Medulla oblongata (tissue), 1 donor: Measurements from ENCODE around the gene ZNFX1.

Experiments used
- DNase-seq: peaks from one replicate; pipeline ENCODE4 v3.0.0-alpha.2; 2015; ENCODE audit errors: extremely low spot score

ZNFX1 gene

GRCh38 chr20:49278818-49279676, 1.2 kb upstream of the ZNFX1 start:
- peak; percentile 30 for DNase-seq

GRCh38 chr20:49277786-49278035, 146 bp downstream of the ZNFX1 start:
- no peak for DNase-seq

GRCh38 chr20:49276961-49277785, 684 bp downstream of the ZNFX1 start:
- DNase-seq = peak; percentile 23

- peak; percentile 60 for DNase-seq
Measured at GRCh38 chr20:49276161-49276960, 1.5 kb downstream of the ZNFX1 start.

GRCh38 chr20:49275636-49276035, 2.2 kb downstream of the ZNFX1 start:
- no peak for DNase-seq

GRCh38 chr20:49275216-49275615, 2.6 kb downstream of the ZNFX1 start:
- no peak for DNase-seq

- DNase-seq = no peak
Measured at GRCh38 chr20:49273696-49274277, 4.1 kb downstream of the ZNFX1 start.

- DNase-seq = no peak
Measured at GRCh38 chr20:49272654-49273053, 5.2 kb downstream of the ZNFX1 start.

GRCh38 chr20:49270736-49271135, 7.1 kb downstream of the ZNFX1 start:
- DNase-seq = no peak

- no peak for DNase-seq
Measured at GRCh38 chr20:49270177-49270576, 7.7 kb downstream of the ZNFX1 start.

GRCh38 chr20:49268600-49269365, 9.1 kb downstream of the ZNFX1 start:
- DNase-seq = no peak

- no peak for DNase-seq
Measured at GRCh38 chr20:49267327-49267726, 10.5 kb downstream of the ZNFX1 start.

GRCh38 chr20:49262444-49262843, 15.4 kb downstream of the ZNFX1 start:
- DNase-seq = no peak

GRCh38 chr20:49261173-49261572, 16.7 kb downstream of the ZNFX1 start:
- no peak for DNase-seq

GRCh38 chr20:49260218-49260617, 17.6 kb downstream of the ZNFX1 start:
- no peak for DNase-seq

GRCh38 chr20:49259799-49260198, 18.1 kb downstream of the ZNFX1 start:
- DNase-seq = no peak

- DNase-seq = no peak
Measured at GRCh38 chr20:49259284-49259683, 18.6 kb downstream of the ZNFX1 start.

GRCh38 chr20:49256261-49256660, 21.6 kb downstream of the ZNFX1 start:
- DNase-seq = no peak

- DNase-seq = no peak
Measured at GRCh38 chr20:49252556-49253350, 25.1 kb downstream of the ZNFX1 start.
